ENCODE measurements around the gene SVBP. TPM values are rescaled to one million over a fixed set of nuclear protein-coding genes. Genes with fewer than 3 reads are reported as not detected.

SVBP gene
- total RNA-seq, 3 donors from 2014 or later (not counting 1 experiment from before 2014, with no cell fraction given), result 13.8 to 16.1 (median 15.2) TPM

- Mint-ChIP-seq H3K36me3 (no peaks in the 10 kb centered on the region), H3K9me3 (no peaks in the 10 kb centered on the region), H3K27ac (peak overlapping the region in 1 of 2 donors; percentile 23), H3K4me3 (no peak overlapping the region), H3K4me1 (peaks cover 8 to 16% of the 10 kb centered on the region in 2 donors), H3K27me3 (ENCODE audit: low read depth in 2 of 2) (no peaks in the 10 kb centered on the region)
- Histone ChIP-seq H3K4me3 (ENCODE audit: low read length) (no peak overlapping the region), H3K4me1 (ENCODE audit: control insufficient read depth, insufficient read depth, low read length) (no peaks in the 10 kb centered on the region), H3K27me3 (ENCODE audit: control insufficient read depth, insufficient read depth, low read length) (no peaks in the 10 kb centered on the region), H3K27ac (ENCODE audit: low read length) (peak overlapping the region; percentile 31), H3K9me3 (ENCODE audit: control insufficient read depth, insufficient read depth, low read length) (no peaks in the 10 kb centered on the region), H3K36me3 (ENCODE audit: control insufficient read depth, insufficient read depth, low read length) (peaks cover 16% of the 10 kb centered on the region)
- DNase-seq, result no peak
- TF ChIP-seq CTCF (IDR thresholded peaks at IDR 0.05), result no peak
- 0% methylated on average over 1 of the region's 2 CpGs for WGBS (ENCODE audit: insufficient coverage)
- no peak for ATAC-seq
- intact Hi-C loops (cut with micrococcal nuclease), result no loop called here
These were observed 35.4 kb upstream of the SVBP start for GRCh38 chr1:42852608-42852980.

GRCh38 chr1:42851960-42852607 lies 34.9 kb upstream of the SVBP start:
- Histone ChIP-seq H3K9me3 (ENCODE audit: control insufficient read depth, insufficient read depth, low read length) (no peaks in the 10 kb centered on the region), H3K36me3 (ENCODE audit: control insufficient read depth, insufficient read depth, low read length) (peaks cover 16% of the 10 kb centered on the region), H3K4me1 (ENCODE audit: control insufficient read depth, insufficient read depth, low read length) (peaks cover 3% of the 10 kb centered on the region), H3K27ac (ENCODE audit: low read length) (peak overlapping the region; percentile 31), H3K27me3 (ENCODE audit: control insufficient read depth, insufficient read depth, low read length) (no peaks in the 10 kb centered on the region), H3K4me3 (ENCODE audit: low read length) (no peak overlapping the region)
- H3K4me3 Mint-ChIP-seq, result no peak overlapping the region
- intact Hi-C loops (cut with micrococcal nuclease), result no loop called here
- no peaks in the 10 kb centered on the region for H3K9me3 Mint-ChIP-seq
- 82% methylated on average over 2 of the region's 2 CpGs for WGBS (ENCODE audit: insufficient coverage)
- H3K36me3 Mint-ChIP-seq, result no peaks in the 10 kb centered on the region
- H3K27me3 Mint-ChIP-seq (ENCODE audit: low read depth in 2 of 2), result no peaks in the 10 kb centered on the region
- TF ChIP-seq CTCF (IDR thresholded peaks at IDR 0.05), result no peak
- H3K4me1 Mint-ChIP-seq, result peaks cover 13 to 21% of the 10 kb centered on the region in 2 donors
- DNase-seq, result no peak
- peak overlapping the region in 1 of 2 donors; percentile 23 for H3K27ac Mint-ChIP-seq
- no peak for ATAC-seq

- H3K9me3 Mint-ChIP-seq, result no peaks in the 10 kb centered on the region
- H3K27me3 Mint-ChIP-seq (ENCODE audit: low read depth in 2 of 2), result no peaks in the 10 kb centered on the region
- DNase-seq, result no peak
- peaks cover 7% of the 10 kb centered on the region for H3K4me1 ChIP-seq (ENCODE audit: control insufficient read depth, insufficient read depth, low read length)
- H3K36me3 ChIP-seq (ENCODE audit: control insufficient read depth, insufficient read depth, low read length), result peaks cover 16% of the 10 kb centered on the region
- no peak for TF ChIP-seq CTCF (IDR thresholded peaks at IDR 0.05)
- no peak overlapping the region for H3K4me3 ChIP-seq (ENCODE audit: low read length)
- intact Hi-C loops (cut with micrococcal nuclease), result no loop called here
- no peak for ATAC-seq
- peaks cover 17 to 27% of the 10 kb centered on the region in 2 donors for H3K4me1 Mint-ChIP-seq
- H3K27ac ChIP-seq (ENCODE audit: low read length), result no peak overlapping the region
- 94% methylated on average over 15 of the region's 15 CpGs for WGBS (ENCODE audit: insufficient coverage)
- no peaks in the 10 kb centered on the region for H3K9me3 ChIP-seq (ENCODE audit: control insufficient read depth, insufficient read depth, low read length)
- no peak overlapping the region for H3K4me3 Mint-ChIP-seq
- no peak overlapping the region for H3K27ac Mint-ChIP-seq
- no peaks in the 10 kb centered on the region for H3K27me3 ChIP-seq (ENCODE audit: control insufficient read depth, insufficient read depth, low read length)
- H3K36me3 Mint-ChIP-seq, result no peaks in the 10 kb centered on the region
These were observed 34.2 kb upstream of the SVBP start for GRCh38 chr1:42851420-42851819.

- no peaks in the 10 kb centered on the region for H3K27me3 ChIP-seq (ENCODE audit: control insufficient read depth, insufficient read depth, low read length)
- no peak overlapping the region for H3K27ac Mint-ChIP-seq
- H3K36me3 Mint-ChIP-seq, result no peaks in the 10 kb centered on the region
- intact Hi-C loops (cut with micrococcal nuclease), result no loop called here
- peaks cover 14% of the 10 kb centered on the region for H3K4me1 ChIP-seq (ENCODE audit: control insufficient read depth, insufficient read depth, low read length)
- 96% methylated on average over 5 of the region's 5 CpGs for WGBS (ENCODE audit: insufficient coverage)
- no peaks in the 10 kb centered on the region for H3K9me3 Mint-ChIP-seq
- H3K4me3 Mint-ChIP-seq, result no peak overlapping the region
- no peak overlapping the region for H3K27ac ChIP-seq (ENCODE audit: low read length)
- no peak for TF ChIP-seq CTCF (IDR thresholded peaks at IDR 0.05)
- ATAC-seq (no peak), DNase-seq (no peak)
- no peak overlapping the region for H3K4me3 ChIP-seq (ENCODE audit: low read length)
- no peaks in the 10 kb centered on the region for H3K27me3 Mint-ChIP-seq (ENCODE audit: low read depth in 2 of 2)
- H3K4me1 Mint-ChIP-seq, result peaks cover 17 to 32% of the 10 kb centered on the region in 2 donors
- H3K36me3 ChIP-seq (ENCODE audit: control insufficient read depth, insufficient read depth, low read length), result peaks cover 16% of the 10 kb centered on the region
- no peaks in the 10 kb centered on the region for H3K9me3 ChIP-seq (ENCODE audit: control insufficient read depth, insufficient read depth, low read length)
These were observed 32.7 kb upstream of the SVBP start for GRCh38 chr1:42849944-42850343.

Measured in natural killer cell (primary cell).